Adipose tissue (tissue), 3 donors: ENCODE results near the gene HS6ST3. TPM values are rescaled to one million over a fixed set of nuclear protein-coding genes. Genes with fewer than 3 reads are reported as not detected.

Experiments used
- H3K27ac ChIP-seq: one replicate; pipeline ENCODE4 v1.5.1; 2013; ENCODE audit warnings: low read depth, low read length
- WGBS, 3 donors: extraction: QIAGEN DNeasy Blood & Tissue Kit; methylation state at CpG; one replicate each; pipeline ENCODE4 v1.1.7; 2013; 5-methylcytosine and 5-hydroxymethylcytosine counted together
- polyA plus RNA-seq, 3 donors: library from polyadenylated mRNA; stranded (reverse); fragments of 200-250 nt; gene quantifications; one replicate each; pipeline ENCODE4 v1.2.3, GENCODE V29; 2013
- donor health status: healthy with polysubstance abuse.
- donor health status: Bipolar disorder and iron deficiency.
- donor health status: healthy.

HS6ST3 gene
- polyA plus RNA-seq, 3 donors, result 0.07 to 0.47 (median 0.34) TPM

- 84 to 97% (median 86%) methylated on average over 2 of the region's 2 CpGs for WGBS, 3 donors
- H3K27ac ChIP-seq, result no peak overlapping the region
These were observed 462.7 kb downstream of the HS6ST3 start for GRCh38 chr13:96552559-96552958.

GRCh38 chr13:96553796-96554195 lies 463.9 kb downstream of the HS6ST3 start:
- 91 to 97% (median 93%) methylated on average over 7 of the region's 7 CpGs for WGBS, 3 donors
- H3K27ac ChIP-seq, result no peak overlapping the region

DNA sequence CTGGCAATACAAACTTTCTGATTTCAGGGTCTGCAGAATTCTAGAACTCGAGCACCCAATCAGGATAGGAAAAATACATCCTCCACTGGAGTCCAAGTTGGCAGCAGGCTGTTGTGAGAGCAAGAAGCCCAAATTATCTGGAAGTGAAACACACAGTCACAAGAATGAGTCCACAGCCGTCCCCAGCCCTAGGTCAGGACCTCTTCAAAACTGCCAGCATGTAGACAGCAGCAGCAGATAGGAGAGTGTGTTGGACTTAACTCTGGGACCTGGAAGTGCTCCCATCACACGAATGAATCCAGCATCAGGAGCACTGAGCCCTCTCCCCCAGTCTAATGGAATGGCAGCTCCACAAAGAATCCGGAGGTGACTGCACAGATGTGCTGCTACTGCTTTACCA lies 483.7 kb downstream of the HS6ST3 start:
- 64 to 76% (median 71%) methylated on average over 4 of the region's 4 CpGs for WGBS, 3 donors
- H3K27ac ChIP-seq, result no peak overlapping the region

DNA sequence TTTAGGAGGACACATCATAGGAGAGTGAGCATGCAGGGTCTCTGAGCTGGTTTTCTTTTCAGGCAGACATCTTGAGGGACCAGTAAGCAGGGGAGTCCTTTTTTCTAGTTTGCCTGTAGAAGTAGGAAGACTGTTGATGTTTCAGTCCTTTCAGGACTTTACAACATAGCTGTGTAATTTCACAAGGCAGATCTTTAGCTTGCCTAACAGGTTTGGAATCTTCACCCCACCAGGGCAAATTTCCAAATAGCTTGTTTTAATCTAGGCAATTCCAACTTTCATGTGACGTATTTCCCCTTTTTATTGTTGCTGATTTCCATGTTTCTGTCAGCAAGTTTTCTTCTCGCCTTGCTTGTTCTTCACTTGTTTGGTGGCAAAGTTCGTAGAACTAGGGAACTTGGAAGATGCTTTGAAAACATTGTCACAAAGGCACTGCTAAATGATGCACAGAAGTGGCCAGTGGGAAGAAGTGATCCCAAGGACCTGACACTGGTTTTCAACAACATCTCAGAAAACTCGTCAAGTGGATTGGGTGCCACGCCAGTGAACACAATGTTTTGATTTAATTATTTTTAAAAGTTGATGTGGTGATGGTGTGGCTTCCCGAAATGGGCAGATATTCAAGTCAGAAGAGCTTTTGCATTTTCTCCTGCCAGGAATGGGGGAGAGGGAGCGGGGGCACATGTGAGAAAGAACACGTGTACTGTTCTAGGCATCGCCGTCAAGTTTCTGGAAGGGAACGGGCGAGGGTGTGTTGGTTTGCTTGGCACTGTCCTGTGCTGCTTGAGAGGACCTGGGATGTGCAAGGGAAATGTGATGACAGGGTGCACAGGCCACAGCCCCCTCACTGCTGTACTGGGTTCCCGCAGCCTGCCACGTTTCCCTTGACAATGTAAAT lies 485.8 kb downstream of the HS6ST3 start:
- H3K27ac ChIP-seq, result no peak overlapping the region
- 78 to 83% (median 83%) methylated on average over 14 of the region's 14 CpGs for WGBS, 3 donors

DNA sequence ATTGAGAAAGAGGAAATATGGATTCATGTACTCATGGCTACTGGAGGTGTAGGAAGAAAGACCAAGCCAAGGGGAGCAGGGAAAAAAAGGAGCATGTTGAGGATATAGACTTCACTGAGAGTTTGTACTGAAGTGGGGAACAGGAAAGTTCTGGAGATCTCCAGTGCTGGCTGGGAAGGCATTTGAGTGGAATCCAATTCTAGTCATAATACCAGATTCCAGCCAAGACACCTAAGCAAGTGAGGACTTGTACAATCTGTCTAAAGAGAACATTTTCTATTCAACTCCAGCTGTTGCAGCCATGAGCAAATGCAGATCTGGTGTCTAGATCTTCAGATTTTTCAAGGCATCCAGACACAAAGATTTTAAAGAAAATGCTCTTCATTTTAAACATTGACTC lies 491.8 kb downstream of the HS6ST3 start:
- no peak overlapping the region for H3K27ac ChIP-seq

GRCh38 chr13:96615252-96615651 lies 525.3 kb downstream of the HS6ST3 start:
- no peak overlapping the region for H3K27ac ChIP-seq
- WGBS, 3 donors, result 76 to 90% (median 81%) methylated on average over 1 of the region's 1 CpG

DNA sequence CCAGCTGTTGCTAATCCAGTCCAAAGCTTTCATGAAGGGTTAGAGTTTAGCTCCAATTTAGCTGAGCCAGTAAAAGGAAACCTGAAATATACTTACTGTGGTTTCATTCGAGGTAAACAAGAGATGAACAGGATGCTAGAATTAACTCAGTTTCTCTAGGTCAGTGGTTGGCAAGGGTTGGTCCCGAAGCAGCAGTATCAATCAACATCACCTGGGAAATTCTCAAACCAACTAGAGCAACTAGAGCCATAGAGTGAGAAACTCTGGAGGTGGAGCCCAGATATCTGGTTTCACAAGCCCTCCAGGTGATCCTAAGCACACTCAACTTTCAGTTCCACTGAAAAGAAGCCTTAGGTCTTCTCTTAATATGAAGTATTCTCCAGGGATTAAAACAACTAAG lies 527.6 kb downstream of the HS6ST3 start:
- no peak overlapping the region for H3K27ac ChIP-seq
- WGBS, 3 donors, result 70 to 76% (median 75%) methylated on average over 2 of the region's 2 CpGs

GRCh38 chr13:96621634-96622183 lies 531.8 kb downstream of the HS6ST3 start:
- 49 to 77% (median 67%) methylated on average over 3 of the region's 3 CpGs for WGBS, 3 donors

GRCh38 chr13:96629331-96629730 lies 539.4 kb downstream of the HS6ST3 start:
- 73 to 88% (median 80%) methylated on average over 2 of the region's 2 CpGs for WGBS, 3 donors
- no peak overlapping the region for H3K27ac ChIP-seq

More at GRCh38 chr13:96621634-96622183, 531.8 kb downstream of the HS6ST3 start:
- no peak overlapping the region for H3K27ac ChIP-seq

GRCh38 chr13:96632536-96633320 lies 542.8 kb downstream of the HS6ST3 start:
- no peak overlapping the region for H3K27ac ChIP-seq
- WGBS, 3 donors, result 89 to 93% (median 90%) methylated on average over 11 of the region's 11 CpGs

DNA sequence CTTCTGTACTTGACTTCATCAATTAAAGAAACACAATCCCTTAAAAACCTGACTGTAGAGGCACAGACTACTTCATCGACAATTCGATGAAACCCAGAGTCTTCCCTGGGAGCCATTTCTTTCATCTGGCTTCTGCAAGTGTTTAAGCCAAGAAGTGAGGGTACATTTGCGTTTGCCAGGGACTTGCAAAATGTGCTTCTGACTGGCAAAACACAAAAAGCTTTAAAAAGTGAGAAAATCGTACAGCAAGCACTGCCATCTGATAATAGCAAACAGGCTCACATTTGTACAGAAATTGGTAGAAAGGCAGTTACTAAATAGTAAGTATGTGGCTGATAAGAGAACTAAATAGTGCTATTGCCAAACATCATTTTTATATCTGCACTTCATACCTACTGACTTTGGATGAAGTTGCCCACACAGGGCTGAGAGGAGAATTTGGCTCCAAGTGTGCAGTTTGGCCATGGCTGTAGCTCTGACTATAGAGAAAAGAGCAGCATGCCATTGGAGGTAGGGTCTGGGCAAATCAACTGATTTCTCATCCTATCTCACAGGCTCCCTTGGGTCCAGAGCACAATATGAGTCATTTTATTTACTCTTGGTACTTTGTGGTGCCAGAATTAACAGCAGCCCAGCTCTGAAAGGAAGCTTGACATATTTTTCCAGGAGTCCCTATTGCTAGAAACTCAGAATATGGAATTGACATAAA lies 546.2 kb downstream of the HS6ST3 start:
- 62 to 77% (median 73%) methylated on average over 4 of the region's 4 CpGs for WGBS, 3 donors
- H3K27ac ChIP-seq, result no peak overlapping the region

DNA sequence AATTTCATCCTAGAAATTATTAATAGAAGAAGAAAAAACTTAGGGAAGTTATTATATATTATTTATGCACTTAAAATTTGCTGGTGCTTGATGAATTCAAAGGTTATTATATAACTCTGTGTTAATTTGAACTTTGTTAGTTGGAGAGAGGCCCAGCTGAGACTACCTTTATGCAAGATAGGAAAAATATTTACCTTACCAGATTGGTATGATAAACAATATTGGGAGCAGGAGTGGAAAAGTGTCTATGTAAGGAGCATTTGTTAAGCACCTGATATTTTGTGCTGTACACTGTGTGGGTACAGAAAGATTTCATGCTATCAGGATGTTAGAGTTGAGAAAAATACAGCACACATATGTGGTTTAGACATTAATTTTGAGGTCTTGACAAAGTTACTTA lies 547.1 kb downstream of the HS6ST3 start:
- H3K27ac ChIP-seq, result no peak overlapping the region

DNA sequence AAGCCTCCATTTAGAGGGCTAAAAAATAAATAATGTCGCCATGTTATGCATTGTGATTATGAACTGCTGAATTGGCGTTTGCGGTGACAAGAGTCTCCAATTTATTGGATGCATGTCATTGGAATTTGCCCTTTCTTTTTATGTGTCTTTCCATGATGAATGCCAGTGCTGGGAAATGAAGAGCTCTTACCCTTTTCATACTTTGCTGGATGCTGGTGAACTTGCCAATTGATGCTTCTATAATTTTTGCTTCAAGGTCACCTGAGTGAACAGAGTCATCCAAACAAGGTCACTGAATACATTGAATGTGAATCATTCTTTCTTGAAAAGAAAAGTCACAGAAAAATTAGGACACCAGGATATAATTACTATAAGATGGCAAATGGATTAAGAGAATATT lies 556.2 kb downstream of the HS6ST3 start:
- no peak overlapping the region for H3K27ac ChIP-seq
- whole genome bisulfite sequencing, 3 donors, result 72 to 89% (median 88%) methylated on average over 3 of the region's 3 CpGs

DNA sequence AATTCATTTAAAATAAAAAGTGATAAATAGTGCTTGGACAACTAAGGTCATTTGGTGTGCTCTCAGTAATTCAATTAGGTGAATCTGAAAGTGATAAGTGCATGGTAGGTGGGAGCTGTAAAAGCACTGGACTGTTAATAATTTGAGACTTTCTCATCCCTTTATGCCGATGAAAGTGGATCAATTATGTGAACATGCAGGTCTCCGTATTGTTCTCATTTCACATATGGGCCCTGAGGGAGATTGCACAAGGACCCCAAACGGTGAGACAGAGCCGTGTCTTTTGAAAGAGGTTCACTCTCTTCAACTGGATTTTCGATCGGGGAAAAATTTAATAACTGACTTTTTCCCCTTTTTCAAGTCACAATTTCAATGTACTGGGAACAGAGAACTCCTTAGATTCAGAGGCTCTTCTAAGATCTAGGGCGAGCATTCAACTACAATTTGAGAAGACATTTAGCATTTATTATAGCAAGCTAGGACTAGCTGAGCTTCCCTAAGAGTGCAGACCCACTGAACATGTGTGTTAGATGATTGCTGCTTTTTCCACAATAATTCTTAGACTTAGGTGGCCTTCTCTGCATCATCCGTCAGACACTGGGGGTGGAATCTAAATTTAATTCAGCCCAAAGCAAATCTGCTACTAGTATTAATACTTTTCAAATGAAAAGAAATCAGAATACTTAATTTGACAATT lies 556.8 kb downstream of the HS6ST3 start:
- no peak overlapping the region for H3K27ac ChIP-seq
- WGBS, 3 donors, result 82 to 89% (median 84%) methylated on average over 8 of the region's 8 CpGs

DNA sequence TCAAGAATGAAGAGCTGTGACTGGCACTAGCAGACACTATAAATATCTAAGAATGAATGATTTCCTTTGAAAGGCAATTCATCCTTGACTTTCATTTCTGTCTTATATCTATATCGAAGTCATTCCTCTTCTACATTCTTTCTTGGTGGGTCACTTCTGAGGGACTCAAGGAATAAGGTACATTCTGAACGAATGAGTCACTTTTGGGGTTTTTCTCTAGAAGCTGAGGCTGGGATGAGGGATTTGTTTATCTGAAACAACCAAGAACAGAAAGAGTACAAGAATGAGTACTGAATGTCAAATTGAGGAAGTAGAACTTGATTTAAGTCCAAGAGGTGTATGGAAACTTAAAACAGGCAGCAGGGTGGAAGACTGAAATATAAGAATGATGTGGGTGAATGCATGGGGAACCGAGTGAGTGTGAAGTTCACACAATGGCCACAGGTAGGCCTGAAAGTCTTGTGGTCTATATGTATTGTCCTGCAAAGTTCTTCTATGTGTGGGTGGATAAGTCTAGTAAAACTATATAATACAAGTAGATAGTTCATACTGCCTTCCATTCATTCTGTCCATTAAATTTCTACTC lies 560.5 kb downstream of the HS6ST3 start:
- 70 to 78% (median 73%) methylated on average over 3 of the region's 3 CpGs for WGBS, 3 donors

GRCh38 chr13:96651598-96651997 lies 561.7 kb downstream of the HS6ST3 start:
- WGBS, 3 donors, result 32 to 52% (median 34%) methylated on average over 1 of the region's 1 CpG
- H3K27ac ChIP-seq, result no peak overlapping the region

More for the DNA sequence above, 560.5 kb downstream of the HS6ST3 start:
- no peak overlapping the region for H3K27ac ChIP-seq

DNA sequence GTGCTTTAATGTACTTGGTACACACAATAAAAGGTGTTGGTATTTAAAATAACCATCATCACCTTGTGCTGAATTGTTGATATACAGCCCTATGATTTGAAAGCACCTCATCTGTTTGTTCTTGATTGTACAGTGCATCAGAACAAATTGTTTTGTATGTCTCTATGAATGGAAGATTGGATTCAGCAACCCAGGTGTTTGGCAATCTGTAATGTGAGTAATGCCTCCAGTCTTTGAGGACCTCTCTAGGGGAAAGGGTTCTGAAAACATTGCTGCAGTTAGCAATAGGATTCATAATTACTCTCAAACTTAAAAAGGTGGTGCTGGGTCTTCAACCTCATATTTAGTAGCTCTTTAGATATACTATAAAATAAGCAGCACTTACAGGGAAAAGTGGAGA lies 562.6 kb downstream of the HS6ST3 start:
- no peak overlapping the region for H3K27ac ChIP-seq

DNA sequence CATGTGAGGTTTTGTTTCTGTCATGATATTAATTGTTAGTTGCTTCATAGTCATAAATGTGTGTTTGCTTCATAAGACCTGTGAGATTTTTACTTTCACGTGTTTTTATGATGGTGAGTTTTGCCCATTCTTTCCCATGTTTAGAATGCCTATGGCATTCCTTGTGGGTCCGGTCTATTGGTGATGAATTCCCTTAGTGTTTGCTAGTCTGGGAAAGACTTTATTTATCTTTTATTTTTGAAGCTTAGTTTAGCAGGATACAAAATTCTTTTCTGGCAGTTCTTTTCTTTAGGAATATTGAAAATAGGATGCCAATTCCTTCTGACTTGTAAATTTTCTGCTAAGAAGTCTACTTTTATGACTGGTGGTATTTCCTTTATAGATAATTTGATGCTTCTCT lies 571.7 kb downstream of the HS6ST3 start:
- 90 to 93% (median 90%) methylated on average over 2 of the region's 2 CpGs for WGBS, 3 donors
- no peak overlapping the region for H3K27ac ChIP-seq
